ENCODE measurements around the gene MLH3. TPM values are rescaled to one million over a fixed set of nuclear protein-coding genes. Genes with fewer than 3 reads are reported as not detected.

MLH3 gene
- total and polyA plus RNA-seq, 10 of the 15 experiments (the other 5 are each of a cell fraction or from before 2014, with no cell fraction given): 12.6 to 31.2 (median 19.6) TPM

DNA sequence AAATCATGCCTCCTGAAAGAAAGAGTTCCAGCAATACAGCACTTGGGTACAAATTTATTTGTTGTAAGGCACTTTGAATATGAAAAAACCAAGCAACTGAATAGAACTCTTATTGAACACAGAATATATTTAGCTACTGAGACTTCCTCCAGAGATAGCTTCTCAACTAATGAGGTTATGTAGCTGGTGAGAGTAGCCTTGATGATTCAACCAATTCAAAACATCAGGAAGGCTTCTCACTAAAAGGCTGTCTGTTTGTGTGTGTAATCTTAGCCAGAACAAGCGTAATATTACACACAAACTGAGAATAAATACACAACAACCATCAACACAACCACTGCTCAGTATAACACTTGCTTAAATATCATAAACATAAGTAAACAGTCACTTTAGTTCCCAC is 28.2 kb downstream of the MLH3 start:
- Histone ChIP-seq H3K27me3 (replicated peaks in 1 of 2; ENCODE audit: control insufficient read depth in 2 of 2, insufficient read depth in 2 of 2, low read length in 1 of 2) (no peaks in the 10 kb centered on the region), H4K20me1 (ENCODE audit: control insufficient read depth, insufficient read depth) (no peaks in the 10 kb centered on the region), H3K36me3 (ENCODE audit: control insufficient read depth in 2 of 2, insufficient read depth in 2 of 2, low read length in 1 of 2) (peaks cover 1 to 13% of the 10 kb centered on the region in 2 experiments; a peak in 2 of 4 replicates), H2AFZ (ENCODE audit: control insufficient read depth, low read depth, low read length) (no peak overlapping the region), H3K9ac (ENCODE audit: control insufficient read depth, insufficient read depth, low read length) (no peak overlapping the region), H3K27ac (ENCODE audit: control insufficient read depth, insufficient read depth) (no peak overlapping the region), H3K4me2 (ENCODE audit: control insufficient read depth, insufficient read depth) (no peak overlapping the region), H3K4me1 (ENCODE audit: control insufficient read depth, insufficient read depth, low read length) (no peaks in the 10 kb centered on the region), H3K79me2 (ENCODE audit: control insufficient read depth, insufficient read depth, low read length) (no peaks in the 10 kb centered on the region), H3K4me3 (no peak overlapping the region), H3K9me3 (replicated peaks; ENCODE audit: control insufficient read depth, insufficient read depth, low read length) (no peaks in the 10 kb centered on the region)
- ChIA-PET POLR2A (interaction anchor here (1.5 kb wide), 1 partner anchor 9 kb away, joined by 4 read pairs; no protein-coding TSS in a partner anchor), CTCF (interaction anchor here (0.8 to 2.8 kb wide), 6 partner anchors 10 to 162 kb away, joined by 3 to 15 read pairs (median 8); no protein-coding TSS in a partner anchor), SMC1A (ENCODE audit: uncharacterized antibody, unreplicated experiment) (interaction anchor here (1.0 to 2.5 kb wide), 5 partner anchors 10 to 40 kb away, joined by 3 to 13 read pairs (median 4); partner anchors contain the start of gene ACYP1), RAD21 (ENCODE audit: unreplicated experiment) (interaction anchor here (1.1 to 2.6 kb wide), 4 partner anchors 10 to 162 kb away, joined by 3 to 5 read pairs (median 4); no protein-coding TSS in a partner anchor)
- WGBS (ENCODE audit: insufficient coverage, insufficient replicate concordance, low lambda C conversion rate, missing lambda C conversion rate): 94% methylated on average over 1 of the region's 1 CpG
- no peak for ATAC-seq
- in situ Hi-C loops (cut with MboI) (no loop called here), intact Hi-C loops (cut with micrococcal nuclease; ENCODE audit: unreplicated experiment) (no loop called here)
- FAIRE-seq: no peak
- no TSS peak for BruUV-seq (replicated peaks)
- no peak for DNase-seq (ENCODE audit: low read depth, low spot score)
- TF ChIP-seq BRCA1 (IDR thresholded peaks at IDR 0.05; ENCODE audit: low read depth, low read length): no peak
- no peak for TF ChIP-seq ZSCAN29 (IDR thresholded peaks at IDR 0.05)
- no peak for TF ChIP-seq HDGF (IDR thresholded peaks at IDR 0.05)
- no peak for TF ChIP-seq CHD4 (IDR thresholded peaks at IDR 0.05)
- TF ChIP-seq TBL1XR1 (IDR thresholded peaks at IDR 0.05; ENCODE audit: low read depth, low read length): no peak

DNA sequence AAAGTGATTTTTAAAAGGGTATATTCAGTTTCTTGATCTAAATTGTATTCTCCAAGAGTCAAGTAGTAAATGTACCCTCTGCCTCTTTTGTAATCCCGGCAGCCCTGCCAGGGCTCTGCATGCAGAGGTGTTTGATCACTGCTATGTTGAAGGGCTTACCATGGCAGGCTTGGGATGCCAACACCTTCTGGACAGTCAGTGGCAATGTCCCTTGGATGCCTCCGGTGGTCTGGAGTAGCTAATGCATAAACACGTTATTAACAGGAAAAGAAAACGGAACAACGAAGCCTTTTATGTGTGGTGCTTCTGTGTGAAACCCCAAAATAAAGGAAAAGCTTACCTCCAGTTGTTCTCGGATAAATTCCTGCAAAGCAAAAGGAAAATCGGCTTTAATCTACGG is 28.6 kb downstream of the MLH3 start:
- CTCF ChIA-PET: interaction anchor here (0.8 to 2.8 kb wide), 6 partner anchors 9 to 162 kb away, joined by 3 to 15 read pairs (median 8); no protein-coding TSS in a partner anchor
- FAIRE-seq: no peak
- peaks cover 1 to 13% of the 10 kb centered on the region in 2 experiments; a peak in 2 of 4 replicates for H3K36me3 ChIP-seq (ENCODE audit: control insufficient read depth in 2 of 2, insufficient read depth in 2 of 2, low read length in 1 of 2)

More for the DNA sequence above, 28.6 kb downstream of the MLH3 start:
- Histone ChIP-seq H3K79me2 (ENCODE audit: control insufficient read depth, insufficient read depth, low read length) (no peaks in the 10 kb centered on the region), H3K9me3 (replicated peaks; ENCODE audit: control insufficient read depth, insufficient read depth, low read length) (no peaks in the 10 kb centered on the region), H3K4me3 (no peak overlapping the region), H3K27me3 (replicated peaks in 1 of 2; ENCODE audit: control insufficient read depth in 2 of 2, insufficient read depth in 2 of 2, low read length in 1 of 2) (no peaks in the 10 kb centered on the region), H3K4me1 (ENCODE audit: control insufficient read depth, insufficient read depth, low read length) (no peaks in the 10 kb centered on the region), H3K4me2 (ENCODE audit: control insufficient read depth, insufficient read depth) (no peak overlapping the region), H3K27ac (ENCODE audit: control insufficient read depth, insufficient read depth) (no peak overlapping the region), H3K9ac (ENCODE audit: control insufficient read depth, insufficient read depth, low read length) (no peak overlapping the region), H2AFZ (ENCODE audit: control insufficient read depth, low read depth, low read length) (no peak overlapping the region), H4K20me1 (ENCODE audit: control insufficient read depth, insufficient read depth) (no peaks in the 10 kb centered on the region)
- intact Hi-C loops (cut with micrococcal nuclease; ENCODE audit: unreplicated experiment) (no loop called here), in situ Hi-C loops (cut with MboI) (no loop called here)
- BruUV-seq (replicated peaks): no TSS peak
- DNase-seq (ENCODE audit: low read depth, low spot score) (no peak), ATAC-seq (peak; percentile 65)
- SMC1A ChIA-PET (ENCODE audit: uncharacterized antibody, unreplicated experiment): interaction anchor here (1.0 to 2.5 kb wide), 5 partner anchors 9 to 41 kb away, joined by 3 to 13 read pairs (median 4); partner anchors contain the start of gene ACYP1
- 88% methylated on average over 8 of the region's 8 CpGs for WGBS (ENCODE audit: insufficient coverage, insufficient replicate concordance, low lambda C conversion rate, missing lambda C conversion rate)
- POLR2A ChIA-PET: interaction anchor here (1.5 kb wide), 1 partner anchor 8 kb away, joined by 4 read pairs; no protein-coding TSS in a partner anchor
- TF ChIP-seq MEF2A (IDR thresholded peaks at IDR 0.05; ENCODE audit: insufficient read depth, low read depth, low read length) (no peak), RAD21 (IDR thresholded peaks at IDR 0.05; ENCODE audit: insufficient read depth, low read depth, low read length) (peak; percentile 26; the same call in 1 of the 2 replicates), ZNF24 (IDR thresholded peaks at IDR 0.05) (no peak)
- TF ChIP-seq, protein P1, sequence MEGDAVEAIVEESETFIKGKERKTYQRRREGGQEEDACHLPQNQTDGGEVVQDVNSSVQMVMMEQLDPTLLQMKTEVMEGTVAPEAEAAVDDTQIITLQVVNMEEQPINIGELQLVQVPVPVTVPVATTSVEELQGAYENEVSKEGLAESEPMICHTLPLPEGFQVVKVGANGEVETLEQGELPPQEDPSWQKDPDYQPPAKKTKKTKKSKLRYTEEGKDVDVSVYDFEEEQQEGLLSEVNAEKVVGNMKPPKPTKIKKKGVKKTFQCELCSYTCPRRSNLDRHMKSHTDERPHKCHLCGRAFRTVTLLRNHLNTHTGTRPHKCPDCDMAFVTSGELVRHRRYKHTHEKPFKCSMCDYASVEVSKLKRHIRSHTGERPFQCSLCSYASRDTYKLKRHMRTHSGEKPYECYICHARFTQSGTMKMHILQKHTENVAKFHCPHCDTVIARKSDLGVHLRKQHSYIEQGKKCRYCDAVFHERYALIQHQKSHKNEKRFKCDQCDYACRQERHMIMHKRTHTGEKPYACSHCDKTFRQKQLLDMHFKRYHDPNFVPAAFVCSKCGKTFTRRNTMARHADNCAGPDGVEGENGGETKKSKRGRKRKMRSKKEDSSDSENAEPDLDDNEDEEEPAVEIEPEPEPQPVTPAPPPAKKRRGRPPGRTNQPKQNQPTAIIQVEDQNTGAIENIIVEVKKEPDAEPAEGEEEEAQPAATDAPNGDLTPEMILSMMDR (IDR thresholded peaks at IDR 0.05 in 2 of 3, conservative IDR thresholded peaks at IDR 0.05 in 1 of 3; ENCODE audit: control insufficient read depth in 2 of 3, extremely low read depth in 1 of 3, insufficient read depth in 1 of 3, low read depth in 3 of 3, low read length in 3 of 3): peak; percentile 16 to 50 (median 26); a peak in 3 of 6 replicates
- RAD21 ChIA-PET (ENCODE audit: unreplicated experiment): interaction anchor here (1.3 to 2.6 kb wide), 2 partner anchors 65 to 162 kb away, joined by 4 to 5 read pairs; no protein-coding TSS in a partner anchor
